Stimulated activated CD8-positive, alpha-beta memory T cell treated with anti-CD3 and anti-CD28 coated beads, Interleukin-7, amount 100 ng/mL, for 4 hours (primary cell): ENCODE results near the gene KCNMB1.
A peak's percentile ranks its signal among the peaks of the same experiment; 100 is the strongest.

Experiments
- DNase-seq, 2 donors: peaks; one replicate each; pipeline ENCODE4 v3.0.0-alpha.2; 2020; ENCODE audit warnings: low read depth in 2 of 2

KCNMB1 gene

GRCh38 chr5:170388818-170389549, at the start of gene KCNMB1:
TSS of gene KCNMB1 (minus strand) at chr5:170389367. CDS start at chr5:170385447, 3,920 bp downstream.
- no peak for DNase-seq

- DNase-seq = no peak
These were observed 49.4 kb upstream of the KCNMB1 start for GRCh38 chr5:170438581-170438980.

GRCh38 chr5:170437621-170438375, 48.6 kb upstream of the KCNMB1 start:
- DNase-seq = no peak

- no peak for DNase-seq
These were observed 47.2 kb upstream of the KCNMB1 start for GRCh38 chr5:170436335-170436734.

GRCh38 chr5:170434966-170435605, 45.9 kb upstream of the KCNMB1 start:
- DNase-seq = peak; percentile 11 to 24

- DNase-seq = no peak
These were observed 43.5 kb upstream of the KCNMB1 start for GRCh38 chr5:170432669-170433068.

- DNase-seq = no peak
These were observed 42.4 kb upstream of the KCNMB1 start for GRCh38 chr5:170431571-170431970.

GRCh38 chr5:170430866-170431437, 41.8 kb upstream of the KCNMB1 start:
- no peak for DNase-seq

GRCh38 chr5:170430256-170430655, 41.1 kb upstream of the KCNMB1 start:
- no peak for DNase-seq

- DNase-seq = no peak
These were observed 39.8 kb upstream of the KCNMB1 start for GRCh38 chr5:170429014-170429413.

- no peak for DNase-seq
These were observed 38.6 kb upstream of the KCNMB1 start for GRCh38 chr5:170427672-170428236.

GRCh38 chr5:170426786-170427185, 37.6 kb upstream of the KCNMB1 start:
- DNase-seq = no peak

- no peak for DNase-seq
These were observed 37.1 kb upstream of the KCNMB1 start for GRCh38 chr5:170426149-170426767.

- DNase-seq = no peak
These were observed 36.6 kb upstream of the KCNMB1 start for GRCh38 chr5:170425731-170426130.

GRCh38 chr5:170424629-170425028, 35.5 kb upstream of the KCNMB1 start:
- DNase-seq = no peak

GRCh38 chr5:170423692-170424091, 34.5 kb upstream of the KCNMB1 start:
- no peak for DNase-seq

GRCh38 chr5:170421826-170422225, 32.7 kb upstream of the KCNMB1 start:
- DNase-seq = no peak

GRCh38 chr5:170420806-170421412, 31.7 kb upstream of the KCNMB1 start:
- peak; percentile 12 to 16 for DNase-seq

GRCh38 chr5:170419643-170420042, 30.5 kb upstream of the KCNMB1 start:
- no peak for DNase-seq

GRCh38 chr5:170418736-170419135, 29.6 kb upstream of the KCNMB1 start:
- no peak for DNase-seq

- DNase-seq = no peak
These were observed 27.4 kb upstream of the KCNMB1 start for GRCh38 chr5:170416526-170416925.
